Tibial artery (tissue), 4 donors: Measurements from ENCODE around the gene CELSR3.

ENCODE experiments used
- DNase-seq, 2 donors: peaks; one replicate each; pipeline ENCODE4 v3.0.0-alpha.2; 2019
- H3K27ac ChIP-seq, 2 donors: fragments of 200-600 bp; sonication (generic) in 1 of 2; 1 replicate in 1 of 2; 2 replicates in 1 of 2; pipeline ENCODE4 v1.5.1; 2018 to 2019; ENCODE audit warnings: mild to moderate bottlenecking in 1 of 2
- H3K27me3 ChIP-seq, 2 donors: fragments of 200-600 bp; sonication (generic) in 1 of 2; one replicate each; pipeline versions ENCODE4 v1.5.1 to v1.6.0; 2016 to 2019
- H3K36me3 ChIP-seq, 3 donors: fragments of 200-600 bp; sonication (generic) in 2 of 3; one replicate each; pipeline ENCODE4 v1.5.1; 2016 to 2019; ENCODE audit warnings: mild to moderate bottlenecking in 2 of 3
- H3K4me1 ChIP-seq, 4 donors: fragments of 200-600 bp; sonication (generic) in 2 of 4; 1 replicate in 3 of 4; 2 replicates in 1 of 4; pipeline ENCODE4 v1.5.1; 2016 to 2019
- H3K4me3 ChIP-seq, 2 donors: fragments of 200-600 bp; sonication (generic) in 1 of 2; 1 replicate in 1 of 2; 2 replicates in 1 of 2; pipeline ENCODE4 v1.5.1; 2018 to 2019; ENCODE audit warnings: mild to moderate bottlenecking in 2 of 2
- H3K9me3 ChIP-seq, 3 donors: fragments of 200-600 bp; sonication (generic) in 1 of 3; one replicate each; pipeline ENCODE4 v1.5.1; 2016 to 2019
- intact Hi-C: fragments of 100-400 bp; cut with DNase I; formaldehyde crosslinking; loops from one replicate; pipeline ENCODE4 v1.15.0; 2023; ENCODE audit warnings: low total_unique reads
- TF ChIP-seq, protein P1 (sequence below), 2 experiments: fragments of 200-600 bp in 1 of 2; fragments of 450-650 bp in 1 of 2; IDR thresholded peaks; one replicate each; pipeline ENCODE4 v1.5.1; 2017 to 2019; ENCODE audit warnings: antibody characterized with exemption in 2 of 2, mild to moderate bottlenecking in 1 of 2, moderate library complexity in 1 of 2

CELSR3 gene

GRCh38 chr3:48707157-48707556 is 44.5 kb upstream of the CELSR3 start:
- peaks cover 10 to 43% (median 41%) of the 10 kb centered on the region in 3 donors for H3K36me3 ChIP-seq
- H3K27me3 ChIP-seq = no peaks in the 10 kb centered on the region
- DNase-seq = no peak
- H3K4me3 ChIP-seq = no peak overlapping the region
- intact Hi-C loops = no loop called here
- peaks cover 0 to 63% (median 29%) of the 10 kb centered on the region in 4 donors for H3K4me1 ChIP-seq
- no peak overlapping the region for H3K27ac ChIP-seq
- TF ChIP-seq, protein P1, sequence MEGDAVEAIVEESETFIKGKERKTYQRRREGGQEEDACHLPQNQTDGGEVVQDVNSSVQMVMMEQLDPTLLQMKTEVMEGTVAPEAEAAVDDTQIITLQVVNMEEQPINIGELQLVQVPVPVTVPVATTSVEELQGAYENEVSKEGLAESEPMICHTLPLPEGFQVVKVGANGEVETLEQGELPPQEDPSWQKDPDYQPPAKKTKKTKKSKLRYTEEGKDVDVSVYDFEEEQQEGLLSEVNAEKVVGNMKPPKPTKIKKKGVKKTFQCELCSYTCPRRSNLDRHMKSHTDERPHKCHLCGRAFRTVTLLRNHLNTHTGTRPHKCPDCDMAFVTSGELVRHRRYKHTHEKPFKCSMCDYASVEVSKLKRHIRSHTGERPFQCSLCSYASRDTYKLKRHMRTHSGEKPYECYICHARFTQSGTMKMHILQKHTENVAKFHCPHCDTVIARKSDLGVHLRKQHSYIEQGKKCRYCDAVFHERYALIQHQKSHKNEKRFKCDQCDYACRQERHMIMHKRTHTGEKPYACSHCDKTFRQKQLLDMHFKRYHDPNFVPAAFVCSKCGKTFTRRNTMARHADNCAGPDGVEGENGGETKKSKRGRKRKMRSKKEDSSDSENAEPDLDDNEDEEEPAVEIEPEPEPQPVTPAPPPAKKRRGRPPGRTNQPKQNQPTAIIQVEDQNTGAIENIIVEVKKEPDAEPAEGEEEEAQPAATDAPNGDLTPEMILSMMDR (IDR thresholded peaks at IDR 0.05) = no peak
- H3K9me3 ChIP-seq = no peaks in the 10 kb centered on the region

DNA sequence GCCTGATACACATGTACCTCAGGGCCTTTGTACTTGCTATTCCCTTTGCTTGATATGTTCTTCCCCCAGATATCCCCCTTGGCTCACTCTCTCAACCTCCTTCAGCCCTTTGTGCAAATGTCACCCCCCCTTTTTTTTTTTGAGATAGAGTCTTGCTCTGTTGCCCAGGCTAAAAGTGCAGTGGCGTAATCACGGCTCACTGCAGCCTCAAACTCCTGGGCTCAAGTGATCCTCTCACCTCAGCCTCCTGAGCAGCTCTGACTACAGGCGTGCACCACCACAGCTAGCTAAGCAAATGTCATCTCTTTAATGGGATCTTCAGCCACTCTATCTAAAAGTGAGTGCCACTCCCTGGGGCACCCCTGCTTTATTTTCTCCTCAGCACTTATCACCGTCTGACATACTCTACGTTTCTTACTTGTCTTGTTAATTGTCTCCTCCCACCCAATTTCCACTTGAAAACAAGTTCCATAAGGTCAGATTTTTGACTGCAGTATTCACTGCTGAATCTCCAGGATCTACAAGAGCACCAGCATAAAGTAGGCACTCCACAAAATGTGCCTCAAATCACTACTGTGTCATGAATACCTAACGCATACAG is 39.7 kb upstream of the CELSR3 start:
- TF ChIP-seq, protein P1 (IDR thresholded peaks at IDR 0.05) = no peak
- Histone ChIP-seq H3K27me3 (no peaks in the 10 kb centered on the region), H3K4me1 (peaks cover 0 to 44% (median 19%) of the 10 kb centered on the region in 4 donors), H3K4me3 (no peak overlapping the region), H3K36me3 (peaks cover 8 to 28% (median 13%) of the 10 kb centered on the region in 3 donors), H3K9me3 (no peaks in the 10 kb centered on the region), H3K27ac (peak overlapping the region; percentile 70 to 71)
- DNase-seq = no peak
- intact Hi-C loops = no loop called here

DNA sequence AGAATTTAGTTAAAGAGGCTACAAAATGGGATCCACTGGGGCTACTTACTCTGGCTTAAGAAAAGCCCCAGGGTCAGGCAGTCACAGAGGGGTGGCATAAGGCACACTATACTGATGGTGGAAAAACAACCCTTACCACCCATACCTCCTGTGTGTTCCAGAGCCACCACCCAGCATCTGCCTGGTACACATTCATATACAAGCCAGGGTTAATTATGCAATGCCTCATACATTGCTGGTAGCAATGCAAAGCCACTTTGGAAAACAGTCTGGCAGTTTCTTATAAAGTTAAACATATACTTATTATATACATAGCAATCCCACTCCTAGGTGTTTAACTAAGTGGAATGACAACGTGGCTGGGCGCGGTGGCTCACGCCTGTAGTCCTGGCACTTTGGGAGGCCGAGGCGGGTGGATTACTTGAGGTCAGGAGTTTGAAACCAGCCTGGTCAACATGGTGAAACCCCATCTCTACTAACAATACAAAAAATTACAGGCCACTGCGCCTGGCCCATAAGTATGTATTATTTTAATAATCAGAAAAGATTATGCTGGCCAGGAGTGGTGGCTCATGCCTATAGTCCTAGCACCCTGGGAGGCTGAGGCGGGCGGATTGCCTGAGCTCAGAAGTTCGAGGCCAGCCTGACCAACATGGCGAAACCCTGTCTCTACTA is 38.2 kb upstream of the CELSR3 start:
- TF ChIP-seq, protein P1 (IDR thresholded peaks at IDR 0.05) = no peak
- peak in 1 of 2 donors; percentile 27 for DNase-seq
- Histone ChIP-seq H3K9me3 (no peaks in the 10 kb centered on the region), H3K4me3 (no peak overlapping the region), H3K36me3 (peaks cover 5 to 19% (median 8%) of the 10 kb centered on the region in 3 donors), H3K27ac (no peak overlapping the region), H3K27me3 (no peaks in the 10 kb centered on the region), H3K4me1 (peaks cover 0 to 40% (median 18%) of the 10 kb centered on the region in 4 donors)
- intact Hi-C loops = no loop called here

DNA sequence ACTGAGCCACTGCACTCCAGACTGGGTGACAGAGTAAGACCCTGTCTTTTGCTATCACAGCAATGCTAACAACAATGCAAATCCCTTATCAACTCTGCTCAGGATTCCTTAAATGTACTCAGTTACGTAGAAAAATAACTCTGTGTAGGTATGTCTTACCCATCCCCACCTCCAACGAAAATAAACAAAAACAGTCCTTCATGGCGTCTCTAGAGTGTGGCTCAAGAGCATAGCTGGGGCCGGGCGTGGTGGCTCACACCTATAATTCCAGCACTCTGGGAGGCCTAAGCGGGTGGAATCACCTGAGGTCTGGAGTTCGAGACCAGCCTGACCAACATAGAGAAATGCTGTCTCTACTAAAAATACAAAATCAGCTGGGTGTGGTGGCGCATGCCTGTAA is 36.2 kb upstream of the CELSR3 start:
- no peaks in the 10 kb centered on the region for H3K27me3 ChIP-seq
- H3K4me1 ChIP-seq = peaks cover 7 to 56% (median 26%) of the 10 kb centered on the region in 4 donors
- TF ChIP-seq, protein P1 (IDR thresholded peaks at IDR 0.05) = no peak
- DNase-seq = no peak
- H3K27ac ChIP-seq = no peak overlapping the region
- H3K4me3 ChIP-seq = no peak overlapping the region
- intact Hi-C loops = no loop called here
- H3K9me3 ChIP-seq = no peaks in the 10 kb centered on the region
- H3K36me3 ChIP-seq = peaks cover 8 to 32% (median 11%) of the 10 kb centered on the region in 3 donors

- intact Hi-C loops = no loop called here
- Histone ChIP-seq H3K4me3 (no peak overlapping the region), H3K27me3 (no peaks in the 10 kb centered on the region), H3K9me3 (no peaks in the 10 kb centered on the region), H3K4me1 (peaks cover 7 to 55% (median 18%) of the 10 kb centered on the region in 4 donors), H3K27ac (no peak overlapping the region), H3K36me3 (peaks cover 9 to 41% (median 18%) of the 10 kb centered on the region in 3 donors)
- DNase-seq = no peak
- TF ChIP-seq, protein P1 (IDR thresholded peaks at IDR 0.05) = no peak
Observed at GRCh38 chr3:48697952-48698351, 35.3 kb upstream of the CELSR3 start.
